ENCODE data around the gene CDCP2. TPM values are rescaled to one million over a fixed set of nuclear protein-coding genes. Genes with fewer than 3 reads are reported as not detected.

CDCP2 gene
- total and polyA plus RNA-seq, 5 experiments from 2014 or later: 0.16 TPM; not detected in 4

Other genes starting within 250 kb of the CDCP2 start
- 10 to 100 TPM; 43.2 to 47.5 TPM for gene IFT25, start 207.3 kb downstream of the CDCP2 start, total RNA-seq
- gene IFT25, start 207.3 kb downstream of the CDCP2 start, polyA plus RNA-seq: 10 to 100 TPM; 34.9 to 53.7 (median 46.8) TPM
- gene LRRC42, start 206.7 kb downstream of the CDCP2 start, total RNA-seq: 1 to 10 TPM; 7.8 to 9.8 TPM
- 10 to 100 TPM in 1 of 3 donors, 1 to 10 TPM in 2; 9.1 to 10.5 (median 9.1) TPM for gene LRRC42, start 206.7 kb downstream of the CDCP2 start, polyA plus RNA-seq
- gene LDLRAD1, start 134.8 kb downstream of the CDCP2 start, total RNA-seq: not detected
- gene LDLRAD1, start 134.8 kb downstream of the CDCP2 start, polyA plus RNA-seq: not detected
- gene TMEM59, start 99.8 kb downstream of the CDCP2 start, total RNA-seq: 100 to 1,000 TPM; 198 to 201 TPM
- gene TMEM59, start 99.8 kb downstream of the CDCP2 start, polyA plus RNA-seq: 100 to 1,000 TPM; 410 to 670 (median 489) TPM
- 10 to 100 TPM; 13.2 to 13.6 TPM for gene TCEANC2, start 99.4 kb downstream of the CDCP2 start, total RNA-seq
- gene TCEANC2, start 99.4 kb downstream of the CDCP2 start, polyA plus RNA-seq: 1 to 10 TPM; 5.5 to 7.2 (median 6.6) TPM
- 10 to 100 TPM in 1 of 2 experiments, 1 to 10 TPM in 1; 8.3 to 10.5 TPM for gene CYB5RL, start 47.0 kb upstream of the CDCP2 start, total RNA-seq
- gene CYB5RL, start 47.0 kb upstream of the CDCP2 start, polyA plus RNA-seq: 1 to 10 TPM; 2.4 to 4.0 (median 2.5) TPM
- gene MRPL37, start 47.2 kb upstream of the CDCP2 start, total RNA-seq: 10 to 100 TPM; 34.1 to 34.8 TPM
- gene MRPL37, start 47.2 kb upstream of the CDCP2 start, polyA plus RNA-seq: 10 to 100 TPM; 51.9 to 57.5 (median 53.9) TPM